ENCODE data around the gene MIGA2.

The MIGA2 gene

GRCh38 chr9:129052592-129052991 lies 16.2 kb downstream of the MIGA2 start:
- no peak for TF ChIP-seq POLR2AphosphoS5 (IDR thresholded peaks at IDR 0.05; ENCODE audit: low read depth, low read length)
- TF ChIP-seq POLR2A (IDR thresholded peaks at IDR 0.05; ENCODE audit: low read depth, low read length), result no peak
- no peak for TF ChIP-seq TAF1 (IDR thresholded peaks at IDR 0.05; ENCODE audit: borderline replicate concordance, low read depth, low read length)
- DNase-seq (ENCODE audit: insufficient read length) (no peak), FAIRE-seq (no peak)

- DNase-seq (ENCODE audit: insufficient read length), result no peak
- FAIRE-seq, result no peak
- TF ChIP-seq POLR2A (IDR thresholded peaks at IDR 0.05; ENCODE audit: low read depth, low read length) (no peak), POLR2AphosphoS5 (IDR thresholded peaks at IDR 0.05; ENCODE audit: low read depth, low read length) (no peak), TAF1 (IDR thresholded peaks at IDR 0.05; ENCODE audit: borderline replicate concordance, low read depth, low read length) (no peak)
Observed at GRCh38 chr9:129053020-129053419, 16.6 kb downstream of the MIGA2 start.

DNA sequence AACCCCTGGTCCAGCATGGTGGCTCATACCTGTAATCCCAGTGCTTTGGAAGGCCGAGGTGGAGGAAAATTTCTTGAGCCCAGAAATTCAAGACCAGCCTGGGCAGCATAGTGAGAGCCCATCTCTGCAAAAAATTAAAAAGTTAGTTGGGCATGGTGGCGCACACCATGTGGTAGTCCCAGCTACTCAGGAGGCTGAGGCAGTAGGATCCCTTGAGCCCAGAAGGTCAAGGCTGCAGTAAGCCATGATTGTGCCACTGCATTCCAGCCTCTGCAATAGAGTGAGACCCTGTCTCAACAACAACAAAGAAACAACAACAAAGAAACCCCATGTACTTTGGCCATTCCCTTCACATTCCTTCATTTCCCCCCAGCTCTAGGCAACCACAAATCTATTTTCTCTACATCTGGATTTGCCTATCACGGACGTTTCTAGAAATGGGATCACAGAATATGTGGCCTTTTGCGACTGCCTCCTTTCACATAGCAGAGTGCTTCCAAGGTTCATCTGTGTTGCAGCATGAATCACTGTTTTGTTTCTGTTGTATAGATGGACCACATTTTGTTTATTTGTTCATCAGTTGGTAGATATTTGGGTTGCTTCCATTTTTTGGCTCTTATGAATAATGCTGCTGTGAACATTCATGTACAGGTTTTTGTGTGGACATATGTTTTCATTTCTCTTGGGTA lies 17.9 kb downstream of the MIGA2 start:
- TF ChIP-seq POLR2A (IDR thresholded peaks at IDR 0.05; ENCODE audit: low read depth, low read length) (no peak), POLR2AphosphoS5 (IDR thresholded peaks at IDR 0.05; ENCODE audit: low read depth, low read length) (no peak), TAF1 (IDR thresholded peaks at IDR 0.05; ENCODE audit: borderline replicate concordance, low read depth, low read length) (no peak)
- DNase-seq (ENCODE audit: insufficient read length) (no peak), FAIRE-seq (no peak)

DNA sequence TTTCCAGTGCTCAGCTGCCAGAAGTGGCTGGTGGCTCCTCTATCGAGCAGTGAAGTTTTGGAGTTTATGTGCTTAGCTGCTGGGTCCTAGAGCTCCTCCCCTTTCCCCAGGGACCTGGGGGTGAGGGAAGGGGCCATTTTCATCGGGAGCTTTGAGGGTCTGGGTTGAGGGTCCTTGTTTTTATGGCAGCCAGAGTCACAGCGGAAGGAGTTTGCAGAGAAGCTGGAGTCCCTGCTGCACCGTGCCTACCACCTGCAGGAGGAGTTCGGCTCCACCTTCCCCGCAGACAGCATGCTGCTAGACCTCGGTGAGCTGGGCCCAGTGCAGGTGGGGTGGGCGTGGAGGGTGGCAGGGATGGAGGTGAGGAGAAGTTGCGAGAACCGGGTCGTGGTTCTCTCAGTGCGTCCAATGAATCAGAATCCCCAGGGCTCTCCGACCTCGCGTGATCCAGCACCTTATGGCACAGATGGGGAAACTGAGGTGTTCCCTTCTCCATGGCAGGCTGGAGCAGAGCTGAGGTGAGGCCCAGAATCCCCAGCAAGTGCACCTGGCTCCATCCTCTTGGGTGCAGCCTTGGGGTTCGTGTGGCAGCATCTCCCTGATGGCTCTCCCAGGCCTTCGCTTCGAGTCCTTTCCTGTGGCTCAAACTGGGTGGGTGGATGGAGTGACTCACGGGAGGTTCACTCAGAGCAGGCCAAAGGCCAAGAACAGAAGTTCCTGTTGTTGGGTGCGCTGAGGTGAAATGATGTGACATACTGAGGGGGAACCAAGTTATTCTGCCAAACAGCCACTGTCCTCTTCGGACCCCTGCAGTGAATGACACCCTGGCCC lies 22.8 kb downstream of the MIGA2 start:
- TF ChIP-seq POLR2A (IDR thresholded peaks at IDR 0.05; ENCODE audit: low read depth, low read length), result no peak
- TF ChIP-seq TAF1 (IDR thresholded peaks at IDR 0.05; ENCODE audit: borderline replicate concordance, low read depth, low read length), result no peak
- no peak for TF ChIP-seq POLR2AphosphoS5 (IDR thresholded peaks at IDR 0.05; ENCODE audit: low read depth, low read length)
- FAIRE-seq, result no peak
- DNase-seq (ENCODE audit: insufficient read length), result no peak

GRCh38 chr9:129059796-129060785 lies 23.7 kb downstream of the MIGA2 start:
- DNase-seq (ENCODE audit: insufficient read length) (no peak), FAIRE-seq (no peak)
- TF ChIP-seq POLR2A (IDR thresholded peaks at IDR 0.05; ENCODE audit: low read depth, low read length), result no peak
- no peak for TF ChIP-seq TAF1 (IDR thresholded peaks at IDR 0.05; ENCODE audit: borderline replicate concordance, low read depth, low read length)
- no peak for TF ChIP-seq POLR2AphosphoS5 (IDR thresholded peaks at IDR 0.05; ENCODE audit: low read depth, low read length)

DNA sequence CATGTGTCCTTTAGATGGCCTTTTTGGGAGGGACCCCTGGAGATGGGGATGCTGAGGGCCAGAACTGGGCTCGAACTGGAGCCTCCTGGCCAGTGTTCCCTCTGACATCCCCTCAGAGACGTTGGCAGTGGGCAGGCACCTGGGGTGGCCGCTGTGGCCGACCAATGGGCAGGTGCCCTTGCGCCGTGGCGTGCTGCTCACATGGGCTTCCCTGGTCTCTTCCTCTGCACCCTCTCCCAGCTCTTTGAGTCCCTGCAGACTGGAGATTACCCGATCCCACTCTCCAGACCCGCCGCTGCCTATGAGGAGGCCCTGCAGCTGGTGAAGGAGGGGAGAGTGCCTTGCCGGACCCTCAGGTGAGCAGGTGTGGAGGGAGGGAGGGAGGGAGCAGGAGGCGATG lies 24.6 kb downstream of the MIGA2 start:
- TF ChIP-seq POLR2A (IDR thresholded peaks at IDR 0.05; ENCODE audit: low read depth, low read length) (no peak), TAF1 (IDR thresholded peaks at IDR 0.05; ENCODE audit: borderline replicate concordance, low read depth, low read length) (no peak), POLR2AphosphoS5 (IDR thresholded peaks at IDR 0.05; ENCODE audit: low read depth, low read length) (no peak)
- FAIRE-seq, result no peak
- DNase-seq (ENCODE audit: insufficient read length), result no peak

DNA sequence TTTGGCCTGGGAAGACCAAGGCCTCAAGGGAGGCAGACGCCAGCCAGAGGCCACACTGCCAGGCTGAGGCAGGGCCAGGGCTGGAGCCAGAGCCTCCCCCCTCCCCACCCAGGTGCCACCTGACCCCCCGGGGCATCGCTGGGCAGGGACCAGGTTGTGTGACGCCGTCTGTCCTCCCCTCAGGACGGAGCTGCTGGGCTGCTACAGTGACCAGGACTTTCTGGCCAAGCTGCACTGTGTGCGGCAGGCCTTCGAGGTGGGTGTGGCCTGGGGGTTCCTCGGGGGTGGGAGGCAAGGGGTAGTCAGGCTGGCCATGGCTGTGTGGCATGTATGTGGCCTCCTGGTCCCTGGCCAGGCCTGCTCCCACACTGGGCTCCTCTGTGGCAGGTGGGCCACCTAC lies 26.6 kb downstream of the MIGA2 start:
- TF ChIP-seq POLR2AphosphoS5 (IDR thresholded peaks at IDR 0.05; ENCODE audit: low read depth, low read length) (no peak), POLR2A (IDR thresholded peaks at IDR 0.05; ENCODE audit: low read depth, low read length) (no peak), TAF1 (IDR thresholded peaks at IDR 0.05; ENCODE audit: borderline replicate concordance, low read depth, low read length) (no peak)
- DNase-seq (ENCODE audit: insufficient read length) (no peak), FAIRE-seq (no peak)

DNA sequence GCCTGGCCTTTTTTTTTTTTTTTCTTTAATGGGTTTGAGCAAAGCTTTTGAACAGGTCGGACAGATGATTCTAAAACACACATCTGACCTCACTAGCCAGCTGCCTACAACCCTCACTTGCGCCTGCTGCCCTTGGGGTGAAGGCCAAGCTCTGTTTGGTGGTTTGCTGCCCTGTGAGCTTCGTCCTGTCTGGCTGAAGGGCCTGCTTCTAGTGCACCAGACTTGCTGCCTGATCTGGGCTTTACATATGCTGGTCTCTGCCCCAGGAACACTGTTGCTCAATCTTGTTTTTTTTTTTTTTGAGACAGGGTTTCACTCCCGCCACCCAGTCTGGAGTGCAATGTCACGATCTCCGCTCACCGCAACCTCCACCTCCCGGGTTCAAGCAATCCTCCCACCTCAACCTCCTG lies 28.1 kb downstream of the MIGA2 start:
- no peak for FAIRE-seq
- TF ChIP-seq POLR2A (IDR thresholded peaks at IDR 0.05; ENCODE audit: low read depth, low read length) (no peak), POLR2AphosphoS5 (IDR thresholded peaks at IDR 0.05; ENCODE audit: low read depth, low read length) (no peak), TAF1 (IDR thresholded peaks at IDR 0.05; ENCODE audit: borderline replicate concordance, low read depth, low read length) (no peak)
- DNase-seq (ENCODE audit: insufficient read length), result no peak

- TF ChIP-seq TAF1 (IDR thresholded peaks at IDR 0.05; ENCODE audit: borderline replicate concordance, low read depth, low read length) (no peak), POLR2AphosphoS5 (IDR thresholded peaks at IDR 0.05; ENCODE audit: low read depth, low read length) (no peak), POLR2A (IDR thresholded peaks at IDR 0.05; ENCODE audit: low read depth, low read length) (no peak)
- FAIRE-seq (no peak), DNase-seq (ENCODE audit: insufficient read length) (no peak)
Observed at GRCh38 chr9:129068110-129068509, 31.7 kb downstream of the MIGA2 start.

- no peak for FAIRE-seq
- no peak for DNase-seq (ENCODE audit: insufficient read length)
- TF ChIP-seq TAF1 (IDR thresholded peaks at IDR 0.05; ENCODE audit: borderline replicate concordance, low read depth, low read length) (no peak), POLR2AphosphoS5 (IDR thresholded peaks at IDR 0.05; ENCODE audit: low read depth, low read length) (no peak), POLR2A (IDR thresholded peaks at IDR 0.05; ENCODE audit: low read depth, low read length) (no peak)
Observed at GRCh38 chr9:129068990-129069861, 32.8 kb downstream of the MIGA2 start.

Data from GM12892 (cell line).